ENCODE results near the gene CRHR2.
"Not testable (repeated sequence)": the region's sequence is repeated elsewhere in the genome, so short reads cannot be mapped to it uniquely, and the experiment has no call there.

DNA sequence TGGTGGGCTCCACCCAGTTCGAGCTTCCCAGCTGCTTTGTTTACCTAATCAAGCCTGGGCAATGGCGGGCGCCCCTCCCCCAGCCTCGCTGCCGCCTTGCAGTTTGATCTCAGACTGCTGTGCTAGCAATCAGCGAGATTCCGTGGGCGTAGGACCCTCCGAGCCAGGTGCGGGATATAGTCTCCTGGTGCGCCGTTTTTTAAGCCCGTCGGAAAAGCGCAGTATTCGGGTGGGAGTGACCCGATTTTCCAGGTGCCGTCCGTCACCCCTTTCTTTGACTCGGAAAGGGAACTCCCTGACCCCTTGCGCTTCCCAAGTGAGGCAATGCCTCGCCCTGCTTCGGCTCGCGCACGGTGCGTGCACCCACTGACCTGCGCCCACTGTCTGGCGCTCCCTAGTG lies 39.9 kb downstream of the CRHR2 start:
- TF ChIP-seq, protein P1, sequence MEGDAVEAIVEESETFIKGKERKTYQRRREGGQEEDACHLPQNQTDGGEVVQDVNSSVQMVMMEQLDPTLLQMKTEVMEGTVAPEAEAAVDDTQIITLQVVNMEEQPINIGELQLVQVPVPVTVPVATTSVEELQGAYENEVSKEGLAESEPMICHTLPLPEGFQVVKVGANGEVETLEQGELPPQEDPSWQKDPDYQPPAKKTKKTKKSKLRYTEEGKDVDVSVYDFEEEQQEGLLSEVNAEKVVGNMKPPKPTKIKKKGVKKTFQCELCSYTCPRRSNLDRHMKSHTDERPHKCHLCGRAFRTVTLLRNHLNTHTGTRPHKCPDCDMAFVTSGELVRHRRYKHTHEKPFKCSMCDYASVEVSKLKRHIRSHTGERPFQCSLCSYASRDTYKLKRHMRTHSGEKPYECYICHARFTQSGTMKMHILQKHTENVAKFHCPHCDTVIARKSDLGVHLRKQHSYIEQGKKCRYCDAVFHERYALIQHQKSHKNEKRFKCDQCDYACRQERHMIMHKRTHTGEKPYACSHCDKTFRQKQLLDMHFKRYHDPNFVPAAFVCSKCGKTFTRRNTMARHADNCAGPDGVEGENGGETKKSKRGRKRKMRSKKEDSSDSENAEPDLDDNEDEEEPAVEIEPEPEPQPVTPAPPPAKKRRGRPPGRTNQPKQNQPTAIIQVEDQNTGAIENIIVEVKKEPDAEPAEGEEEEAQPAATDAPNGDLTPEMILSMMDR (conservative IDR thresholded peaks at IDR 0.05; ENCODE audit: low read depth, low read length) = not testable (repeated sequence)
- TF ChIP-seq EZH2 (IDR thresholded peaks at IDR 0.05; ENCODE audit: borderline replicate concordance, low read depth, low read length, poor library complexity, severe bottlenecking) = not testable (repeated sequence)

Measured in A673 (cell line).